HepG2 (cell line): ENCODE data around the gene NPHP4.

Source experiments
- CHCHD3 ChIP-seq: sonication (generic); formaldehyde crosslinking; IDR thresholded peaks from 2 replicates; pipeline ENCODE4 v1.8.0; 2022; ENCODE audit warnings: mild to moderate bottlenecking, missing genetic modification reagents, moderate library complexity
- CTCF ChIP-seq: sonication (generic); formaldehyde crosslinking; IDR thresholded peaks from 2 replicates; pipeline ENCODE4 v1.5.0; 2020; ENCODE audit warnings: mild to moderate bottlenecking, missing genetic modification reagents, moderate library complexity
- E2F1 ChIP-seq: sonication (generic); formaldehyde crosslinking; IDR thresholded peaks from 2 replicates; pipeline ENCODE4 v1.5.0; 2020; ENCODE audit warnings: missing genetic modification reagents
- FOXO1 ChIP-seq: sonication (generic); formaldehyde crosslinking; IDR thresholded peaks from 2 replicates; pipeline ENCODE4 v1.4.0; 2020; ENCODE audit warnings: missing genetic modification reagents
- GABPA ChIP-seq, 2 experiments: IDR thresholded peaks; 2 replicates each; pipeline ENCODE4 v1.6.1; 2011 to 2016; ENCODE audit warnings: low read depth in 2 of 2, low read length in 1 of 2, missing biosample characterization in 1 of 2, missing genetic modification characterization in 1 of 2
- NPAS2 ChIP-seq: sonication (generic); formaldehyde crosslinking; IDR thresholded peaks from 2 replicates; pipeline ENCODE4 v1.8.0; 2022; ENCODE audit warnings: mild to moderate bottlenecking, missing genetic modification reagents, borderline replicate concordance
- SALL1 ChIP-seq: sonication (generic); formaldehyde crosslinking; IDR thresholded peaks from 2 replicates; pipeline ENCODE4 v1.8.0; 2022; ENCODE audit warnings: mild to moderate bottlenecking, missing genetic modification reagents
- SMC3 ChIP-seq: IDR thresholded peaks from 2 replicates; pipeline ENCODE4 v1.6.1; 2011; ENCODE audit warnings: low read length, improper control_type of control experiment
- ZBTB33 ChIP-seq: sonication (generic); formaldehyde crosslinking; IDR thresholded peaks from 2 replicates; pipeline ENCODE4 v1.4.0; 2020; ENCODE audit warnings: missing genetic modification reagents
- ZIK1 ChIP-seq: sonication (generic); formaldehyde crosslinking; IDR thresholded peaks from 2 replicates; pipeline ENCODE4 v1.5.0; 2020; ENCODE audit warnings: mild to moderate bottlenecking, low read depth, missing genetic modification reagents, borderline replicate concordance
- ZNF253 ChIP-seq: sonication (generic); formaldehyde crosslinking; IDR thresholded peaks from 2 replicates; pipeline ENCODE4 v1.8.0; 2022; ENCODE audit warnings: mild to moderate bottlenecking, missing genetic modification reagents, borderline replicate concordance
- ZNF431 ChIP-seq: sonication (generic); formaldehyde crosslinking; IDR thresholded peaks from 2 replicates; pipeline ENCODE4 v1.9.0; 2022; ENCODE audit warnings: missing genetic modification reagents, low read depth, mild to moderate bottlenecking, borderline replicate concordance

GRCh38 chr1:6014130-6014999, 22.1 kb upstream of the NPHP4 start:
- TF ChIP-seq CTCF (no peak), GABPA (IDR thresholded peaks at IDR 0.05; ENCODE audit: low read depth, low read length) (no peak), GABPA (CRISPR knock-in tag; IDR thresholded peaks at IDR 0.05; ENCODE audit: low read depth) (no peak), ZIK1 (CRISPR knock-in tag) (no peak), SALL1 (CRISPR knock-in tag) (no peak), CHCHD3 (CRISPR knock-in tag) (no peak), NPAS2 (CRISPR knock-in tag) (no peak), E2F1 (no peak), ZBTB33 (CRISPR knock-in tag) (no peak), ZNF431 (no peak), FOXO1 (no peak), SMC3 (no peak), ZNF253 (no peak)
